ENCODE data around the gene IFT43.

Gene IFT43

DNA sequence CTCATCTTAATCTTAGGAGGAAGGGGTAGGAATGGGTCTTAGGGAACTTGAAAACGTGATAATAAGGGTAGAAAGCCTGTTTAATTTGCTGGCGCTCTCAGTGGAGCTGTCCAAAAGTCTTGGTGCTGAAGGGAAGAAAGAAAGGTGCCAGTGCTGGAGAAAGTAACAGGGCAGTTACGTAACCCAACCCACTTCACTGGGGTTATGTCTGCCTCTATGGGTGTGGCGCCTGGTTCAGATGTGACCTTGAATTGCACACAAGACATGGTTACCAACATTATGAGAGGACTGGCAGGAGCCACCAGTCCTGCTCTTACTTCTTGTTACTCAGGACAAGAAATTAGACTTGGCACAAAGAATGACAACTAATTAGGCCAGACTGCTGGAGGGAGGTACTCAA is 147.5 kb downstream of the IFT43 start:
- TF ChIP-seq, protein P1, sequence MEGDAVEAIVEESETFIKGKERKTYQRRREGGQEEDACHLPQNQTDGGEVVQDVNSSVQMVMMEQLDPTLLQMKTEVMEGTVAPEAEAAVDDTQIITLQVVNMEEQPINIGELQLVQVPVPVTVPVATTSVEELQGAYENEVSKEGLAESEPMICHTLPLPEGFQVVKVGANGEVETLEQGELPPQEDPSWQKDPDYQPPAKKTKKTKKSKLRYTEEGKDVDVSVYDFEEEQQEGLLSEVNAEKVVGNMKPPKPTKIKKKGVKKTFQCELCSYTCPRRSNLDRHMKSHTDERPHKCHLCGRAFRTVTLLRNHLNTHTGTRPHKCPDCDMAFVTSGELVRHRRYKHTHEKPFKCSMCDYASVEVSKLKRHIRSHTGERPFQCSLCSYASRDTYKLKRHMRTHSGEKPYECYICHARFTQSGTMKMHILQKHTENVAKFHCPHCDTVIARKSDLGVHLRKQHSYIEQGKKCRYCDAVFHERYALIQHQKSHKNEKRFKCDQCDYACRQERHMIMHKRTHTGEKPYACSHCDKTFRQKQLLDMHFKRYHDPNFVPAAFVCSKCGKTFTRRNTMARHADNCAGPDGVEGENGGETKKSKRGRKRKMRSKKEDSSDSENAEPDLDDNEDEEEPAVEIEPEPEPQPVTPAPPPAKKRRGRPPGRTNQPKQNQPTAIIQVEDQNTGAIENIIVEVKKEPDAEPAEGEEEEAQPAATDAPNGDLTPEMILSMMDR (conservative IDR thresholded peaks at IDR 0.05; ENCODE audit: low read depth, low read length), result no peak
- Histone ChIP-seq H3K4me3 (IDR thresholded peaks at IDR 0.05; ENCODE audit: insufficient read depth, low read depth, low read length) (no peak overlapping the region), H2AFZ (ENCODE audit: low read depth) (no peak overlapping the region), H3K79me2 (ENCODE audit: insufficient read depth, low read depth) (no peaks in the 10 kb centered on the region), H3K9ac (no peak overlapping the region), H3K27ac (no peak overlapping the region), H3K4me2 (no peak overlapping the region), H3K27me3 (ENCODE audit: insufficient read depth, low read depth) (no peaks in the 10 kb centered on the region), H4K20me1 (ENCODE audit: insufficient read depth) (no peaks in the 10 kb centered on the region), H3K36me3 (ENCODE audit: insufficient read depth) (no peaks in the 10 kb centered on the region), H3K4me1 (ENCODE audit: low read depth, poor library complexity, severe bottlenecking) (no peaks in the 10 kb centered on the region)

Data from KMS-11 (cell line).